GM18508 (cell line): ENCODE results near the gene RAPH1.
"Not testable (repeated sequence)": the region's sequence is repeated elsewhere in the genome, so short reads cannot be mapped to it uniquely, and the experiment has no call there.

Source experiments
- ATAC-seq: cut with Tn5 transposase; IDR thresholded peaks from one replicate; pipeline ENCODE4 v1.9.1; 2021; ENCODE audit warnings: moderate number of reproducible peaks; ENCODE audit not compliant: insufficient read depth, unreplicated experiment

Gene RAPH1

DNA sequence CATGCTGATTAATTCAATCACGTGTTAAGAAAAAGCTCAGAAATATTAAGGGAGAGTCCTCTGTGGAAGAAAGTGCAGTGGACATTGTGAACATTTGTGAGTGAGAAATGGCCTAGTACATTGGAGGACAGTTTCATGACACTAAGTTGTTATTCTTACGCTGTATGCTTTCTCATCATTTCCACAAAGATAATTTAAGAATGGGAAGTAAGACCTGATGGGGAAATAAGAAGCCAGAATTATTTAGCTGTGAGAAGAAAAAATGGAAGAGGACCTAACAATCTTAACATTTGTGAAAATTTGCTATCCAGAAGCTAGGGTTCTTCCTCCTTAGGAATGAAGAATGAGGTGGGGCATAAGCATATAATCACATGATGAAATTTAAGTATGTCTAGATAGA, 15.2 kb upstream of the RAPH1 start:
- no peak for ATAC-seq

DNA sequence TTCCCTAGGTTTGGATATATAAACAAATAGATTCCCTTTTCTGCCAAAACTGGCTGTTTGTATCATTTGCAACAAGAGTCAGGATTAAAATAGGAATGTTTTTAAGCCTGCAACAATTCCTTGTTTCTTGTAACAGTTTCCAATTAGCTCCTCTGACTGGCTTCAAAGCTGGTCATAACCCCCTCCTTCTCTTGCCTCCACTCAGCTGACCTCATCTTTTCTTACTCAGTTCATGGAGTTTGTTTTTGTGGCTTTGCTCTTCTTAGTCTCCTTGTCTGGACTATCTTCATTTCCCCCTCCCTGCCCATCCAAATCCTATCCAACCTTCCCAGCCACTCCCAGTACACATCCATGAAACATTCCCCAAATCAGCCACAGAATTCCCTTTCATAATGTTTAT, 14.3 kb upstream of the RAPH1 start:
- no peak for ATAC-seq

GRCh38 chr2:203548887-203549286, 13.8 kb upstream of the RAPH1 start:
- no peak for ATAC-seq

- no peak for ATAC-seq
These were observed 12.3 kb upstream of the RAPH1 start for GRCh38 chr2:203547356-203547755.

DNA sequence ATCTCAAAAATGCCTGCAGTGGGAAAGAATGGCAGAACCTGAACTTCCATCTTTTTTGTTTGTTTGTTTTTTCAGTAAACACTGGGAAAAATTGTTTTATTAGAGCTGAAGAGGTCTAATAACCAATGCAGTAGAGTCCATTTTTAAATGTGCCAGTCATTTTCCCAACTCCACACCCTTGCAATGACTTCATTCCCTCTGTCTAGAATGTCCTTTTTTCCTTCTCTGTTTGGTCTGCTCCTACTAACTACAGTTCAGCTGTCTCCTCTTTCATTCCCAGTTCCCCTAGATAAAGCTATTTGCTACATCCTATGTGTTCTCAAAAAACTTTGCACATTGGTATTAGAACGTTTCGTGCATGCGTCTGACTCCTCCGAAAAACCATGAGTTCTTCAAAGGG, 9.3 kb upstream of the RAPH1 start:
- no peak for ATAC-seq

DNA sequence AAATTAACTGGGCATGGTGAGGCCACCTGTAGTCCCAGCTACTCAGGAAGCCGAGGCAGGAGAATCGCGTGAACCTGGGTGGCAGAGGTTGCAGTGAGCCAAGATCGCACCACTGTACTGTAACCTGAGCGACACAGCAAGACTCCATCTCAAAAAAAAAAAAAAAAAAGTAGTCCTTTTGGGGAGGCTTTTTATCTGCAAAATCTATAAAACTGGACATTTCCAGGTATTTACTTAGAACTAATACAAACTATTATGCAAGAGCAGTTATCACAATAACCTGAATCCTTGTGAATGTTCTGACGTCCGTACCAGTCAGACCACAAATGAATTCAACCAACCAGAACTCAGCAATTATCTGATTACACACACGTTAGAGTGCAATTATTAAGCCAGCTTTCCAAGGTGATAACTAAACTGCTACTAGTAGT, 8.8 kb upstream of the RAPH1 start:
- ATAC-seq, result no peak

DNA sequence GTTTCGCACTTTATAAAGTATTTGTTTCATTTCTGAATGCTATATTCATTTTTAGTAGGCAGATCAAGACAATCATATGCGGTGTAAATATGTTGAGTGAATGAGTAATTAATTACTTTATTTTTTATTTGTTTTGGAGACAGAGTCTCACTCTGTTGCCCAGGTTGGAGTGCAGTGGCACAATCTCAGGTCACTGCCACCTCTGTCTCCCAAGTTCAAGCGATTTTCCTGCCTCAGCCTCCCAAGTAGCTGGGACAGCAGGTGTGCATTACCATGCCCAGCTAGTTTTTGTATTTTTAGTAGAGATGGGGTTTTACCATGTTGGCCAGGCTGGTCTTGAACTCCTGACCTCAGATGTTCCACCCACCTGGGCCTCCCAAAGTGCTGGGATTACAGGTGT, 5.5 kb upstream of the RAPH1 start:
- not testable (repeated sequence) for ATAC-seq

DNA sequence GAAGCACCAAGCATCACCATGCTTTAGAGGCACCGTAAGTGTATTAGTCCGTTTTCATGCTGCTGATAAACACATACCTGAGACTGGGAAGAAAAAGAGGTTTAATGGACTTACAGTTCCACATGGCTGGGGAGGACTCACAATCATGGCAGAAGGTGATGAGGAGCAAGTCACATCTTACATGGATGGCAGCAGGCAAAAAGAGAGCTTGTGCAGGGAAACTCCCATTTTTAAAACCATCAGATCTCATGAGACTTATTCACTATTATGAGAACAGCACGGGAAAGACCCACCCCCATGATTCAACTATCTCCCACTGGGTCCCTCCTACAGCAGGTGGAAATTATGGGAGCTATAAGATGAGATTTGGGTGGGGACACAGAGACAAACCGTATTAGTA, 3.1 kb upstream of the RAPH1 start:
- ATAC-seq, result not testable (repeated sequence)

GRCh38 chr2:203536586-203536951, 1.5 kb upstream of the RAPH1 start:
- ATAC-seq, result not testable (repeated sequence)

- ATAC-seq, result no peak
These were observed 884 bp upstream of the RAPH1 start for GRCh38 chr2:203535784-203536585.

- no peak for ATAC-seq
These were observed 452 bp downstream of the RAPH1 start for GRCh38 chr2:203534621-203535077.

DNA sequence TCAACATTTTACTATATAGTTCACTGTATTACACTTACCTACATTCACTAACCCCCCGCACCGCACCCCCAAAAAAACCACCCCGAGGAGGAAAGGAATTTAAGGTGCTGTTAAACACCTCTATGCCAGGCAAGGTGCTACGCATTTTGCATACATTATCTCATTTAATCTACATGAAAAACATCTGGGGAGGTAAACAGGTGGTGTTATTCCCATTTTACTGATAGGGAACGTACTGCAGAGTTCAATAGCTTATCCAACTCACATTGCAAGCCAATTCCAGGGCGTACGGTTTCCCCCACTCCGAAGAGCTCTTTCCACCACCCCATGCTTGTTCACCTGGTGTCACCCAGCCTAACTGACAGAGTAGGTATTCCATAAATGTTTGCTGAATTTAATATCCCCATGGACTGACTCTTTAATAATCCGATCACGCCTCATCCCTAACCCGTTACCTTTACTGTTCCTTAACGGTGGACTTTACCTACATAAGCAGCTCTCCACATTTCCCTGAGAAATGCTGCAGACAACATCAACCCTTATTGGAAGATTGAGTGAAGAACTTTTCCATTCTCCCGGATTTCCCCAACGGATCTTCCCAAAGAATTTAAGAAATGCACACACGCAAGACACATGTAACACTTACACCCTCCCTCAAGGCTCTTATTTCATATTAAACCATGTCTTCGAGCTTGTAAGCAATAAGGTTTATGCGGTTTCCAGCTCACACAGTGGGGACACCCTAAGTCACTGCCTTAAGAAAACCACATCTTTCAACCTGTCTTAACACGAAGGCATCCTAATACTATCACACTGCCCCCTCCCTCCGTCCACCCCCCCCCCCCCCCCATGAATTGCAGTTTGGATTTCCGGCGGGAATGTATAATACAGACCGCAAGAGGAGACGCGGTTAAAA, 1.2 kb downstream of the RAPH1 start:
- ATAC-seq, result no peak

DNA sequence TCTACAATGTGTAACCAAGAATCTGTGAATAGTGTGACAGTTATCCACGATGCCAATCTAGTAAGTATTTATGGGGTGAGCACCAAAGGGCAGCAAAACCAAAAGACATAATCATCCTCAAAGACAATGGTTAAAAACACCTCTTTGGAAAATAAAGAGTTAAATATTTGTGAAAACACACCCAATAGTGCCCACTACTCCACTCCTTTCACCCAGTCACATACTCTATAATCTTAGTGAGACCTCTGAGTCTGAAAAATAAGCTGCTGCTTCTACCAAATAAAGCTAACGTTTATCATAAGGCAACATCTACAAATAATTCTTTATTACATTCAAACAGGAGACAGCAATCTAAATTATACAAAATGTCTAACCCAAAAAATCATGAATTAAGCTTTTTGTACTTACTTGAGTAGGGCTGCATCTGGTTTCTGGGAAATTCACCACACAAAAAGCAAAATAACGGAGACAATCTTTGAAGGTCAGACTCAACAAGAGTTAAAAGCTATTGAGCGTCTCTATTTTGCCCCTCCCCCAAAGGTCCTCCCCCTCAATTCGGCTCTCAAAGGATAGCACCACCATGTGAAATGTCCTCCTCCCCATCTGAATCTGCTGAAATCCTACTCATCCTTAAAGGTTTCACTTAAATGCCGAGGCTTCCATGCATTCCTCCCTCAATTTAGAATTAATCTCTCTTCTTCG, 2.0 kb downstream of the RAPH1 start:
- ATAC-seq, result no peak

DNA sequence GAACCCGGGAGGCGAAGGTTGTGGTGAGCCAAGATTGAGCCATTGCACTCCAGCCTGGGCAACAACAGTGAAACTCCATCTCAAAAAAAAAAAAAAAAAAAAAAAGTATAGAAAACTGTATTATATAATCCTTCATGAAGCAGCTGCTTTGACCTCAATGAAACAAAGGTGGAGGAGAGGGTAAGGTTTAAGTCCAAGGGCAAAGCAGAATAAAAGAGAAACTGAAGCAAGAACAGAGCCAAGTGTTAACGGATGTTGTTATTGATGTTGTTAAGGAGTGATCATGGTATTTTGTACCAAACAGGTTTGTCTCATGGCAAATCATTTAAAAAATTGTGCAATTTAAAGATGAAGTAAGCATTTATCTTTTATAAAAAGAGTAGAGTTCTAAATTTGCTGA, 7.4 kb downstream of the RAPH1 start:
- no peak for ATAC-seq

GRCh38 chr2:203513268-203513667, 21.8 kb downstream of the RAPH1 start:
- not testable (repeated sequence) for ATAC-seq

GRCh38 chr2:203510941-203511305, 24.2 kb downstream of the RAPH1 start:
- ATAC-seq, result no peak

- ATAC-seq, result no peak
These were observed 24.7 kb downstream of the RAPH1 start for GRCh38 chr2:203510256-203510940.

DNA sequence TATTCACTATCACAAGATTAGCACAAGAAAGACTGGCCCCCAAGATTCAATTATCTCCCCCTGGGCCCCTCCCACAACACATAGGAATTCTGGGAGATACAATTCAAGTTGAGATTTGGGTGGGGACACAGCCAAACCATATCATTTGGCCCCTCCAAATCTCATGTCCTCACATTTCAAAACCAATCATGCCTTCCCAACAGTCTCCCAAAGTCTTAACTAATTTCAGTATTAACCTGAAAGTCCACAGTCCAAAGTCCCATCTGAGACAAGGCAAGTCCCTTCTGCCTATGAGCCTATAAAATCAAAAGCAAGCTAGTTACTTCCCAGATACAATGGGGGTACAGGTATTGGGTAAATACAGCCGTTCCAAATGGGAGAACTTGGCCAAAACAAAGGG, 31.6 kb downstream of the RAPH1 start:
- not testable (repeated sequence) for ATAC-seq

- no peak for ATAC-seq
These were observed 33.2 kb downstream of the RAPH1 start for GRCh38 chr2:203501873-203502272.

DNA sequence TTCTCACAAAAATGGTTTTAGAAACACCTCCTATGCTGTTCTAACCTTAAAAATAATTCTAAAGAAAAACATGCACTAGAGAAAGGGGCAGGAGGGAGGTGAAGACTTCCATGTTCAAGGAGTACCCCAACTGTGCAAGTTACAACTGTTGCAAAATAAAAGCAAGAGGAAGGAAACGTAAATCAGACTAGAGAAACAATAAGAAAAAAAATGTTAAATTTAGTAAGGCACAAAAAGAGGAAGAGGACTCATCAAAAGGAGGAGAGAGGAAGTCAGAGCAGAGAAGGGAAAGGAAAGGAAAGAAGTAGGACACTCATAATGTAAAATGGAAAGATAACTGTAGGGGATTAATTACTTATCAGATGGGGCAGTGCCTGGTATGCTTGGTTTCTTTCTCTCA, 34.1 kb downstream of the RAPH1 start:
- ATAC-seq, result no peak
